Right lung (tissue), 5 donors: ENCODE measurements around the gene NR3C2. TPM values are rescaled to one million over a fixed set of nuclear protein-coding genes. Genes with fewer than 3 reads are reported as not detected.
A peak's percentile ranks its signal among the peaks of the same experiment; 100 is the strongest.
"Not testable (repeated sequence)": the region's sequence is repeated elsewhere in the genome, so short reads cannot be mapped to it uniquely, and the experiment has no call there.

Source experiments
- DNase-seq, 2 donors: peaks; one replicate each; pipeline ENCODE4 v3.0.0-alpha.2; 2013
- polyA plus RNA-seq, 5 donors: library from polyadenylated mRNA; unstranded; fragments of 120-200 nt; gene quantifications; one replicate each; pipeline versions ENCODE4 v1.2.1 to v1.2.3, GENCODE V29; 2013; ENCODE audit warnings: inconsistent platforms in 1 of 5, low replicate concordance in 1 of 5; ENCODE audit not compliant: insufficient read length in 5 of 5, insufficient read depth in 1 of 5

The NR3C2 gene
- polyA plus RNA-seq, 5 donors = 10.7 to 21.4 (median 18.0) TPM

DNA sequence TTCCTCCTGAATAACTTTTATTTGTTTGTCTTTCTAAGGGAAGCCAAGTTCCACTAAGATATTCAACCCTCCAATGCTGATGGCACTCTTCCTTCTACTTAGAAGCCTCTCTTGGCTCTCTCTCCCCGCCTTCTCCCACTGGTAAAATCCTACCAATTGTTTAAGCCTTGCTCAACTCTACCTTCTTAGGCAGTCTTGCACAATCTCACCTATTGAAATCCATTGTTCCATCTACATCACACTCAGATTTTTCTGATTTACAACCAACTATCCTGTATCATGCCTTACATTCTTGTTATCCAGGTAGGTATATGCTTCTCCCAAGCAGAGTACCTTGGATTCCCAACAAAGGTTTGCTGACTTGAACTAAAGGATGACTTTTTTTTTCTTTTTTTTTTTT lies 69.1 kb downstream of the NR3C2 start:
- no peak for DNase-seq

- DNase-seq = no peak
Observed at GRCh38 chr4:148369919-148370318, 72.3 kb downstream of the NR3C2 start.

DNA sequence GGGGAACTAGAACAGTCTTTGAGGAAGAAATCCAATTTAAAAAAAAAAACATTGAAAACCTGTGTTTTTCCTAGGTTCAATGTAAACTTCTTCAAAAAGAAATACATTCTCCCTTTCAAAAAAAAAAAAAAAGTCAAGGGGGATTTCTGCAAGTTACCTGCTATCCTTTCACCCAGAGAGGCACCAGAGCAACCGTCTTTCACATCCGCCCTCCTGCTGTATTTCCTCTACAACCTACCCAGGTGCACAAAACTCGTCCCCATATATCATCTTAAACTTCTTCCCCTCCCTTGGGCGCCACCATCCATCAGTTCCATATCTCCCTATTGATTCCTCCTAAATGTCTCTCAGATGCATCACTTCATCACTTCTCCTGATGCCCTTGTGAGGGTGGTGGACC lies 74.5 kb downstream of the NR3C2 start:
- DNase-seq = no peak

DNA sequence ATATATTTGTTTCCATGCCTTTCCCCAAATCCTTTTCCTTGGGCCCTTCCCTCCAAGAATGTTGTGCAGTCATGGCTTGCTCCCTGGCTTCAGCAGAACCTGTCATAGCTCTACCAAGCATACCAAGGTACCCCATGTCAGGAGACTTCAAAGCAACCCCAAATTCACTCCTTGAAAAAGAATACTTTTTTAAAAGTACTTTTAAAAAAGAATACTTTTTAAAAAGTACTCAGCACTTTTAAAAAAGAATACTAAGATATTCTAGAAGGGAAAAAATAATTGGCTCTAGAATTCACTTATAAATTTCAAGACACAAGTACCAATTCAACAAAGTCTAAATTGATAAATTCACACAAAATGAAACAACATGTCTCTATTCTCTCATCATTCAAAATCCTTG lies 76.0 kb downstream of the NR3C2 start:
- DNase-seq = no peak

- DNase-seq = no peak
Observed at GRCh38 chr4:148364525-148364924, 77.7 kb downstream of the NR3C2 start.

DNA sequence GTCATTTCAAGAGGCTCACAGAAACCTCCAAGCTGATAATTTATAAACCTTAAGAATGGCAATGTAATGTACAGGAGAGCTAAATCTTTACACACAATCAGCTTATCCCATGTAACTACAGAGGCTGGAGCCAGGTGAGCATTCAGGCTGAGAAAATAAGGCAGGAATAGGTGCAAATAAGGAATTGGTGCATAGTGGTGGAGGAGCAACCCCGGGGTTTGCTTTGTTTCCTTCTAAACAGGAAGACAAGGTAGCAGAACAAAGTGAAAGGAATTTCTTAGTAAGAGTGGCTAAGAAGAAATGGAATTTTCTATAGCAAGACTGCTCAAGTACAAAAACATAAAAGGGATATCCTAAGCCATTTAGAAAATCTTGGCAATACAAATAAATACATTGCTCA lies 82.4 kb downstream of the NR3C2 start:
- DNase-seq = no peak

DNA sequence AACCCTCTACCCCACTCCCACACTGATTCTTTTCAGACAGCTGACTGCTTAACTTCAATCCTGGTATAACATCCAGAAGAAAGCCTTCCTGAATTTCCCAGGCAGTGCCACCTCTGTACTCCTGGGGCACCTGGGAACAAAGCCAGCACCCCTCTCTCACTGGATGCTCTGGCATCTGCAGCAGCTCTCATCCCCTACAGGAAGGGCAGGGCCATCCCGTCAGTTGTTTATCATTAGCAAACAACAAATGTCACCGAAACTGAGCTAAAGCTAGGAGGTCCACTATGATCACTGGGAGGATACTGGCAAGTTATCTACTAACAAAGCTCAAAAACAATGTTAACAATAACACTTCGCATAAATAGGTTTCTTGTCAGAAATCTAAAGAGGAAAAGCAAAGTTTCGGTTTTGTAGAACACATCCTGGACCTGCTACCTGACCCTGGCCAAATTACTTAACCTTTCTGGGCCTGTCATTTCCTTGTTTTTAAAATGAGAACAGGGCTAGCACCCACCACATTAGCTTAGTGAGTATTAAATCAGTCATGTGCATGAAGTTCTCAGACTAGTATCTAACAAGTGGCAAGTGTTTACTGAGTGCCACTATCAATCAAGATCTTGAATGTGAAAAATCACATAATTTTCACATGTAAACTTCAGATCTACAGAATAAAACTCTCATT lies 86.6 kb downstream of the NR3C2 start:
- no peak for DNase-seq

- DNase-seq = no peak
Observed at GRCh38 chr4:148354186-148354585, 88.0 kb downstream of the NR3C2 start.

GRCh38 chr4:148353571-148353970 lies 88.6 kb downstream of the NR3C2 start:
- no peak for DNase-seq

GRCh38 chr4:148349153-148349552 lies 93.1 kb downstream of the NR3C2 start:
- DNase-seq = no peak

GRCh38 chr4:148346657-148347056 lies 95.6 kb downstream of the NR3C2 start:
- DNase-seq = no peak

GRCh38 chr4:148345509-148345908 lies 96.7 kb downstream of the NR3C2 start:
- DNase-seq = no peak

DNA sequence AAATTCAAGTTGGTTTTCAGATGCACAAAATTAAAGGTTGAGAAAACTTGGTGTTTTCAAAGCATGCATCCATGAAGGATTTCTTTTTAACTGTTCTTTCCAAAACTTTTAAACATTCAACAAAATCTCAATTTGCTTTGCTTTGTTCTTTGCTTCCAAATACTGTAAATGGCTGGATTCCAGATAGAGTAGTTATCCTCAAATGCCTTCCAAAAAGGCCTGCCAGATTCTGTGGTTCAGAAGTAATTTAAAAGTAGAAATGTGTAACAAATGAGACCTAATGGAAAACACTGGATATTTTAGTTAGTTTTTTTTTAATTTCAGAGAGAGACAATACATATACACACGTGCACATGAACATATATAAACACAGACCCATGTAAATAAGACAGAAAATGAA lies 97.3 kb downstream of the NR3C2 start:
- DNase-seq = peak; percentile 20 to 23

DNA sequence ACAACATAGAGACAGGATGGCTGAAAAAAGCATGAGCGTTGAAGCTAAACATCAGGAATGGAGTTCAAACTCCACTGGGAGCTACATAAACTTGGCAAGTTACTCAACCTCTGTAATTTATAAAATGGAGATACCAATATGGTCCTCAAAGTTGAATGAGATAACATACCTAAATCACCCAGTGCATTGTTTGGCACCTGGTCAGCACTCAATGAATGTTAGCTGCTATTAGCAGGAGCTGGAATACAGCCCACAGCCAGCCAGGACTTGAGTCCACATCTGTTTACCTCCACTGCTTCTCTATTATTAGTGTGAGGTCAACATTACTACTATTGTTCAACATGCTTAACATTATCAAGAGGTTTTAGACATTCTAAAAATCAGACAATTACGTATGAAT lies 97.9 kb downstream of the NR3C2 start:
- no peak for DNase-seq

GRCh38 chr4:148341980-148342800 lies 100.0 kb downstream of the NR3C2 start:
- DNase-seq = no peak

DNA sequence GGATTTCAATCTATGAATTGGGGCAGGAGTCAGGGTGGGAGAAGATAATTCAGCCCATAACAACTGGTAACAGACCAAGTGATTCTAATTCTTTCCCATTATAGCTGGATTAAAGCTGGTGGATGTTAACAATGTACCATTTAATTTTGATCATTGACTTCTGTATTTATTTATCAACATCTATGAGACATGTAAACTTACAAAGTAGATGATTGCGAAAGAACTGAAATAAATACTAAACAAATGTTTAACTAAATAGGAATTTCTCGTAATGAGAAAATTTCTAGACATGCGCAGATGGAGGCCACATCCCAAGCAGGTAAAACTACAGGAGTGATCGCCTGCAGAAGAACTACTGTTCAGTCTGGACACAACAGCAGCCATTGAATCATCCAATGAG lies 107.1 kb downstream of the NR3C2 start:
- no peak for DNase-seq

- no peak for DNase-seq
Observed at GRCh38 chr4:148333265-148333664, 108.9 kb downstream of the NR3C2 start.

DNA sequence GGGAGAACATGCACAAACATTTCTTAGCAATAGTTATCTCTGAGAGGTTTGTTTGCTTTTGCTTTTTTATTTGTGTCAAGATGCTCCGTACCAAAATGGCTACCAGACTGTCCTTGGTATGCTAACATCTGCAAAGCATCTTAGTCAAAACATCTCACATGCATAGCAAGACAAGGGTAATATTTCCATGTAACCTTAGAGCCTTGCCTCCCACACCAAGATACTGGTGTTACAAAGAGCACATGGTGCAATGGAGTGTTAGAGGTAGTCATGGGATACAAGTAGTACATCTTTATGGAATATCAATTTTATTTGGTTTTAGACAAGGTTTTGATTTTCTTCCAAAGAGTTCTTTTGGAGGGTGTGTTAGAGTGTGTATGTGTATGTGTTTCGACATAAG lies 109.7 kb downstream of the NR3C2 start:
- DNase-seq = no peak

- DNase-seq = no peak
Observed at GRCh38 chr4:148330724-148331123, 111.5 kb downstream of the NR3C2 start.

GRCh38 chr4:148330161-148330560 lies 112.1 kb downstream of the NR3C2 start:
- DNase-seq = no peak

DNA sequence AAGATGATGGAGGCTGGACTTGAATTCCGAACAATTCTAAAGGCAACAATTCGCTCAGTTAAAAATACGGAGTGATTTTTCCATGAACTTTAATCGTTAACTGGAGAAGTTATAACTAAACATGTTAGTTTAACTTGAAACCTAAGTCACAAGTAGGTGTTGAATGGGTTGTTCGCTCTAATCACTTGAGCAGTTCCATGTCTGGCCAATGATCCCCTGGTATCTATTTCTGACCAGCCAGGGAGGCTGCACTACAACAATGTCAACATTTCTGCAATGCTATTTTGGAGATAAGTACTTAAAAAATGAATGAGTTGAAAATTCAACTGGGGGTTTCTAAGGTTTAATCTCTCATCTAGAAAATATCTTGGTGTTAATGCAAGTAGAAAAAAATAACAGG lies 112.5 kb downstream of the NR3C2 start:
- DNase-seq = no peak

DNA sequence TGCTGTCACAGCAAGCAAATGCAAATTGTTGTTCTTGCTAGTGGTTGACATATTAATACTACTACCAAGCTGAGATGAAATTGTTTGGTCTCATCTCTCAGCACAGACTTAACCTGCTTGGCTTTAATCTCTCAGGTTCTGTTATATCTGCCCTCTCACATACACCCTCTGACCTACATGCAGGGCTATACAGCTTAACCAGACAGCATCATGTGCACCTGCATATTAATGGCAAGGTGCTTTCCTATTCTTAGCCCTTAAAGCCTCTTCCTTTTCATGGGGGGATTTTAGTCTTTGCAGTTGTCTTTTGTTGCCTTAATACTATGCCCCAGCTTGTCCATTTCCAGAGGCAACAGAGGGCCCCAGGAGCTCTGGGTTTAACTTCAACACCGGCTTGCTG lies 114.5 kb downstream of the NR3C2 start:
- DNase-seq = no peak

DNA sequence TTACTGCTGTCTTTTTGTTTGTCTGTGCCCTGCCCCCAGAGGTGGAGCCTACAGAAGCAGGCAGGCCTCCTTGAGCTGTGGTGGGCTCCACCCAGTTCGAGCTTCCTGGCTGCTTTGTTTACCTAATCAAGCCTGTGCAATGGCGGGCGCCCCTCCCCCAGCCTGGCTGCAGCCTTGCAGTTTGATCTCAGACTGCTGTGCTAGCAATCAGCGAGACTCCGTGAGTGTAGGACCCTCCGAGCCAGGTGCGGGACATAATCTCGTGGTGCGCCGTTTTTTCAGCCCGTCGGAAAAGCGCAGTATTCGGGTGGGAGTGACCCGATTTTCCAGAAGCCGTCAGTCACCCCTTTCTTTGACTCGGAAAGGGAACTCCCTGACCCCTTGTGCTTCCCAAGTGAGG lies 118.9 kb downstream of the NR3C2 start:
- DNase-seq = not testable (repeated sequence)

DNA sequence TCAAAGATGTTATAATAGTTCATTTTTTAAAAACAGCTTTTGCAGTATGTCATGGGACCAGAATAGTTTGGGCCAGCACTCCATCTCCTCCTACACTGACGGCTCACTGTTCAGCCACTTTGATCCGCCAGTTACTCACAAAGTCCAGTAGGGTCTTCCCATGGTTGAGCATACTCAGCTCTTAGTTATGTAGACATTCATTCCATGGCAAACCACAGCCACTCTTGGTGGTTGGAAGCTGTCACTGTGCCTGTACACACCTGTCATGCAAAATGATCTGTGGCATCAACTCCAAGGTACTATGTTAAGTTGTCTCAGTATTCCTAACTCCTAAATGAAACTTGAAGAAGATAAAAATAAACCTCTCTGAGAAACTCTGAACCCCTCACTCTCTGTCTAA lies 127.2 kb downstream of the NR3C2 start:
- no peak for DNase-seq
